ENCODE data around the gene SCRN1. TPM values are rescaled to one million over a fixed set of nuclear protein-coding genes. Genes with fewer than 3 reads are reported as not detected.

The SCRN1 gene
- total and polyA plus RNA-seq, 2 of the 13 experiments (the other 11 are each of a cell fraction or from before 2014, with no cell fraction given) = 43.2 to 49.8 TPM

- TF ChIP-seq TFDP1 (CRISPR knock-in tag; IDR thresholded peaks at IDR 0.05; ENCODE audit: borderline replicate concordance) = 0 out of 2 replicates have a peak, but pooled peaks have one; percentile 33
- no peak for TF ChIP-seq ZBTB7B (CRISPR knock-in tag; IDR thresholded peaks at IDR 0.05)
- no peak for TF ChIP-seq KDM1A (CRISPR knock-in tag; IDR thresholded peaks at IDR 0.05)
- no peak for TF ChIP-seq ZBTB43 (CRISPR knock-in tag; conservative IDR thresholded peaks at IDR 0.05)
- TF ChIP-seq ZNF468 (CRISPR knock-in tag; IDR thresholded peaks at IDR 0.05) = no peak
- TF ChIP-seq ZNF792 (CRISPR knock-in tag; IDR thresholded peaks at IDR 0.05) = peak; percentile 64
- TF ChIP-seq NCOA1 (CRISPR knock-in tag; IDR thresholded peaks at IDR 0.05) = no peak
- TF ChIP-seq TRIM24 (CRISPR knock-in tag; IDR thresholded peaks at IDR 0.05) = no peak
- TF ChIP-seq GATAD2A (CRISPR knock-in tag; IDR thresholded peaks at IDR 0.05) = no peak
- 0 out of 2 replicates have a peak, but pooled peaks have one; percentile 42 for TF ChIP-seq DMTF1 (CRISPR knock-in tag; IDR thresholded peaks at IDR 0.05)
- TF ChIP-seq CBX2 (IDR thresholded peaks at IDR 0.05; ENCODE audit: low read depth, low read length) = no peak
- TF ChIP-seq CBX2 (CRISPR knock-in tag; IDR thresholded peaks at IDR 0.05; ENCODE audit: low read depth) = no peak
- no peak for TF ChIP-seq ATF5 (CRISPR knock-in tag; IDR thresholded peaks at IDR 0.05; ENCODE audit: low read depth)
- TF ChIP-seq DRAP1 (CRISPR knock-in tag; IDR thresholded peaks at IDR 0.05) = peak; percentile 74; the same call in 1 of the 2 replicates
- TF ChIP-seq SMARCC2 (IDR thresholded peaks at IDR 0.05) = no peak
- no peak for TF ChIP-seq ZNF773 (CRISPR knock-in tag; IDR thresholded peaks at IDR 0.05; ENCODE audit: borderline replicate concordance)
- 0 out of 2 replicates have a peak, but pooled peaks have one; percentile 47 for TF ChIP-seq ZNF34 (CRISPR knock-in tag; IDR thresholded peaks at IDR 0.05; ENCODE audit: borderline replicate concordance)
- TF ChIP-seq HMGXB4 (CRISPR knock-in tag; IDR thresholded peaks at IDR 0.05; ENCODE audit: borderline replicate concordance in 1 of 2, low read depth in 1 of 2) = peak; percentile 59 to 76; a peak in 3 of 4 replicates
- TF ChIP-seq ZNF724P (CRISPR knock-in tag; IDR thresholded peaks at IDR 0.05; ENCODE audit: borderline replicate concordance) = peak; percentile 67; the same call in 1 of the 2 replicates
- peak; percentile 27 for TF ChIP-seq SKI (IDR thresholded peaks at IDR 0.05; ENCODE audit: partially characterized antibody)
- no peak; the same call in 1 of the 2 replicates for TF ChIP-seq MXD4 (CRISPR knock-in tag; IDR thresholded peaks at IDR 0.05)
Measured at GRCh38 chr7:30028216-30028748, 38.7 kb upstream of the SCRN1 start, which contains the start of gene PLEKHA8 (continued).

Measured in HepG2 (cell line).